ENCODE results near the gene FAM222A.

Gene FAM222A

GRCh38 chr12:109773384-109774011 lies 59.9 kb downstream of the FAM222A start:
- peak; percentile 60 for DNase-seq (ENCODE audit: low spot score)

- DNase-seq (ENCODE audit: low spot score) = peak; percentile 76
Observed at GRCh38 chr12:109775172-109775881, 61.7 kb downstream of the FAM222A start.

- no peak for DNase-seq (ENCODE audit: low spot score)
Observed at GRCh38 chr12:109776624-109777023, 63.0 kb downstream of the FAM222A start.

GRCh38 chr12:109777544-109777943 lies 63.9 kb downstream of the FAM222A start:
- peak; percentile 63 for DNase-seq (ENCODE audit: low spot score)

- DNase-seq (ENCODE audit: low spot score) = no peak
Observed at GRCh38 chr12:109778684-109779083, 65.1 kb downstream of the FAM222A start.

GRCh38 chr12:109779382-109779781 lies 65.8 kb downstream of the FAM222A start:
- DNase-seq (ENCODE audit: low spot score) = peak; percentile 40

GRCh38 chr12:109781668-109782325 lies 68.2 kb downstream of the FAM222A start:
- DNase-seq (ENCODE audit: low spot score) = no peak

- DNase-seq (ENCODE audit: low spot score) = no peak
Observed at GRCh38 chr12:109782326-109782703, 68.7 kb downstream of the FAM222A start.

- no peak for DNase-seq (ENCODE audit: low spot score)
Observed at GRCh38 chr12:109783135-109783964, 69.7 kb downstream of the FAM222A start.

GRCh38 chr12:109783965-109784244 lies 70.3 kb downstream of the FAM222A start:
- no peak for DNase-seq (ENCODE audit: low spot score)

GRCh38 chr12:109785854-109786253 lies 72.2 kb downstream of the FAM222A start:
- no peak for DNase-seq (ENCODE audit: low spot score)

GRCh38 chr12:109786799-109787198 lies 73.2 kb downstream of the FAM222A start:
- no peak for DNase-seq (ENCODE audit: low spot score)

GRCh38 chr12:109789526-109790048 lies 76.0 kb downstream of the FAM222A start:
- no peak for DNase-seq (ENCODE audit: low spot score)

GRCh38 chr12:109792992-109793391 lies 79.4 kb downstream of the FAM222A start:
- DNase-seq (ENCODE audit: low spot score) = no peak

GRCh38 chr12:109793411-109793810 lies 79.8 kb downstream of the FAM222A start:
- no peak for DNase-seq (ENCODE audit: low spot score)

GRCh38 chr12:109793826-109794501 lies 80.3 kb downstream of the FAM222A start:
- DNase-seq (ENCODE audit: low spot score) = no peak

- peak; percentile 82 for DNase-seq (ENCODE audit: low spot score)
Observed at GRCh38 chr12:109795023-109795422, 81.4 kb downstream of the FAM222A start.

- no peak for DNase-seq (ENCODE audit: low spot score)
Observed at GRCh38 chr12:109796057-109796456, 82.4 kb downstream of the FAM222A start.

- DNase-seq (ENCODE audit: low spot score) = no peak
Observed at GRCh38 chr12:109797905-109798669, 84.5 kb downstream of the FAM222A start.

GRCh38 chr12:109798691-109799090 lies 85.1 kb downstream of the FAM222A start:
- DNase-seq (ENCODE audit: low spot score) = no peak

GRCh38 chr12:109800536-109800935 lies 86.9 kb downstream of the FAM222A start:
- DNase-seq (ENCODE audit: low spot score) = no peak
